BJ (cell line): ENCODE results near the gene ADD2. TPM values are rescaled to one million over a fixed set of nuclear protein-coding genes. Genes with fewer than 3 reads are reported as not detected.

Experiments used
- CTCF ChIA-PET: fragments of 350-600 bp; formaldehyde crosslinking; extraction: SDS; loops from one replicate; lab custom pipeline; 2021; ENCODE audit warnings: antibody characterized with exemption, inconsistent platforms; lab: Yijun Ruan, JAX
- POLR2A ChIA-PET: fragments of 300-600 bp; sonication (Branson Sonifier 250); formaldehyde crosslinking; extraction: SDS; loops from one replicate; lab custom pipeline; 2021; ENCODE audit warnings: antibody characterized with exemption; lab: Charles Lee
- DNase-seq: peaks from one replicate; pipeline ENCODE4 v3.0.0-alpha.2; 2011; ENCODE audit warnings: low read depth
- H3K27me3 ChIP-seq: 2 replicates; pipeline ENCODE4 v1.6.0; 2011; ENCODE audit warnings: low read length; ENCODE audit not compliant: control insufficient read depth, insufficient read depth
- H3K36me3 ChIP-seq: 2 replicates; pipeline ENCODE4 v1.5.1; 2011; ENCODE audit warnings: low read length; ENCODE audit not compliant: control insufficient read depth, insufficient read depth
- H3K4me3 ChIP-seq: 2 replicates; pipeline ENCODE4 v1.5.1; 2011; ENCODE audit warnings: low read depth, mild to moderate bottlenecking, control low read depth, low read length
- polyA plus RNA-seq: library from polyadenylated mRNA; depleted of rRNA; stranded (reverse); fragments of >200 nt; gene quantifications from 2 replicates; pipeline ENCODE4 v1.2.3, GENCODE V29; 2011
- TF ChIP-seq, protein P1 (sequence below): IDR thresholded peaks from 2 replicates; pipeline ENCODE4 v1.5.1; 2011; ENCODE audit warnings: low read depth, mild to moderate bottlenecking, control low read depth, inconsistent platforms, low read length, moderate library complexity; ENCODE audit not compliant: insufficient read depth

ADD2 gene
- polyA plus RNA-seq, 1 experiment, result not detected

DNA sequence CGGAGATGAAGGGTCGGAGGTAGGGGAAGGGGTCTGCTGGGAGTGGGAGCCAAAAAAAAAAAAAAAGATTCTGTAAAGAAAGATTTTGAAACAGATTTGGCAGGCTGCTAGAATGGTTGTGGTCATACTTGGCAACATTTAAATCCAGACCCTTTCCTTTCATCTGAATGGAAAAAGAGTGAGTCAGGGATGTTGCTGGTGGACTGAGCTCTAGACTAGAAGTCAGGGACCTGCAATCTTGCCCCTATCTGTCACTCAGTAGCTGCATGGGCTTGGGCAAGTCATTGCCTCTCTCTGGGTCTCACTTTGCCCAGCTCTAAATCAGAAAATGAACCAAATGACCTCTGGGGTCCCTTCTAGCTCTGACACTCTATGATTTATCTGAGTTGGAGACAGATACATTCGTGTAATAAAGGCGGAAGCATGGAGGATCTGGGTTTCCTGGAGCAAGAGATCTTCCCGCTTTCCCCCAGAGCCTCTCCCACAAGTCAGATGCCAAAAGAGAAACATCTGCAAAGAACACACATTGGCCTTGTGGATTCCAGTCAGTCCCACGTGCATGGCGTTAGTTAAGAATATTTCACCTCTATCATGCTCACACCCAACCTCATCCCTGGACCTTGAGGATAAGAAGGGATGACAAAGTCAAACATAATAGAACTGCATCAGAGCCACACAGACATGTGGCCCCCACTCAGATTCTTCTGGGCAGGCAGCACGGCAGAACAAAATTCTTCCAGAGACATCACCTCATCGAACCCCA is 58.5 kb downstream of the ADD2 start:
- TF ChIP-seq, protein P1, sequence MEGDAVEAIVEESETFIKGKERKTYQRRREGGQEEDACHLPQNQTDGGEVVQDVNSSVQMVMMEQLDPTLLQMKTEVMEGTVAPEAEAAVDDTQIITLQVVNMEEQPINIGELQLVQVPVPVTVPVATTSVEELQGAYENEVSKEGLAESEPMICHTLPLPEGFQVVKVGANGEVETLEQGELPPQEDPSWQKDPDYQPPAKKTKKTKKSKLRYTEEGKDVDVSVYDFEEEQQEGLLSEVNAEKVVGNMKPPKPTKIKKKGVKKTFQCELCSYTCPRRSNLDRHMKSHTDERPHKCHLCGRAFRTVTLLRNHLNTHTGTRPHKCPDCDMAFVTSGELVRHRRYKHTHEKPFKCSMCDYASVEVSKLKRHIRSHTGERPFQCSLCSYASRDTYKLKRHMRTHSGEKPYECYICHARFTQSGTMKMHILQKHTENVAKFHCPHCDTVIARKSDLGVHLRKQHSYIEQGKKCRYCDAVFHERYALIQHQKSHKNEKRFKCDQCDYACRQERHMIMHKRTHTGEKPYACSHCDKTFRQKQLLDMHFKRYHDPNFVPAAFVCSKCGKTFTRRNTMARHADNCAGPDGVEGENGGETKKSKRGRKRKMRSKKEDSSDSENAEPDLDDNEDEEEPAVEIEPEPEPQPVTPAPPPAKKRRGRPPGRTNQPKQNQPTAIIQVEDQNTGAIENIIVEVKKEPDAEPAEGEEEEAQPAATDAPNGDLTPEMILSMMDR, result no peak
- Histone ChIP-seq H3K36me3 (no peaks in the 10 kb centered on the region), H3K27me3 (no peaks in the 10 kb centered on the region; the same call in 1 of the 2 replicates), H3K4me3 (no peak overlapping the region)
- no peak for DNase-seq
- CTCF ChIA-PET, result no interaction called here
- POLR2A ChIA-PET, result no interaction called here

DNA sequence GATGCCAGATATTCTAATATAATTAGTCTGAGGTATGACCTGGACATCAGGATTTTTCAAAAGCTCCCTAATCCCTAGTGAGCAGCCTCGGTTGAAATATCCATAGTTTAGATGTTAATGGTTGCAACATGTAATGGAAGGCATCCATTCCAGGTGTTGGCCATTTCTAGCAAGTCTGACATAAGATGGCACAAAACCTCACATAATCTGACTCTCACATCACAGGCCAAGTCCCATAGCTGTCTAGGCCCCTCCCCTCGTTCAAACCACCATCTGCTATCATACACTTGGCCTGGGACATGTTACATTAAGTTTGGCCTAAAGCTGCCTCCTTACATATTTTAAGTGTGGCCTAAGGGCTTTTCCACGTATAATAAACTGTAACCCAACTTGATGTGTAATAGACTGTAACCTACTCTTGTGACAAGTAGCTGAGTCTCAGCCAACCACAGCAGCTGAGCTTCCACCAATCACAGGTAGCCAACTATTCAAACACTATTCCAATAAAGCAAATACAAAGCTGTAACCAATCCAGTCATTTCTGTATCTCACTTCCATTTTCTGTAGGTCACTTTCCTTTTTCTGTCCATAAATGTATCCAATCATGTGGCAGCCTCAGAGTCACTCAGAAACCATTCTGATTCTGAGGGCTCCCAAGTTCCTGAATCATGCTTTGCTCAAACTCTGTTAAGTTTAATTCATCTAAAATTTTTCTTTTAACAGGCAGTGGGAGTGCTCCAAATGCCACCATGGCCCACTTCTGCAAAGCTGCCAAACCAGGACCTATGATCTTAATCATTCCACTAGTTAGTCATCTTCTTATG is 59.4 kb downstream of the ADD2 start:
- Histone ChIP-seq H3K27me3 (no peaks in the 10 kb centered on the region; the same call in 1 of the 2 replicates), H3K36me3 (no peaks in the 10 kb centered on the region), H3K4me3 (no peak overlapping the region)
- no peak for DNase-seq
- CTCF ChIA-PET, result no interaction called here
- TF ChIP-seq, protein P1, result no peak
- POLR2A ChIA-PET, result no interaction called here

DNA sequence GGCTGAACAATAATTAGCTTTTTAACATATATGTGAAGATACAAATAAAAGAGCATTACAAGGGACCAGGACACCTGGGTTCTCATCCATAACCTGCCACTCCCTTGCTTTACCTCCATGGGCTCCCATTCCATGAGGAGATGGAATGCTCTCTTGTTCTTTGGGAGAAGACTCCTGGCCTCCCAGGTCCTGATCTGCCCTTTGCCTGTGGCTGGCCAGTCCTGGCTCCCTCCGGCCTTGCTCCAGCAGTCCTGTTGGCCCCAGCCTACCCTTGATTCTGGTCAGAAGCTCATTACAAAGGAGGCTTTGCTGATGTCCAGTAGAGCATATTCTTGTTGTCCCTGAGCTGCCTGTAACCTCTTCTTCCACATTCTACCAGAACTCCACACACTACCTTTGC is 60.3 kb downstream of the ADD2 start:
- Histone ChIP-seq H3K27me3 (no peaks in the 10 kb centered on the region; the same call in 1 of the 2 replicates), H3K36me3 (no peaks in the 10 kb centered on the region), H3K4me3 (no peak overlapping the region)
- POLR2A ChIA-PET, result no interaction called here
- CTCF ChIA-PET, result no interaction called here
- TF ChIP-seq, protein P1, result no peak
- no peak for DNase-seq

DNA sequence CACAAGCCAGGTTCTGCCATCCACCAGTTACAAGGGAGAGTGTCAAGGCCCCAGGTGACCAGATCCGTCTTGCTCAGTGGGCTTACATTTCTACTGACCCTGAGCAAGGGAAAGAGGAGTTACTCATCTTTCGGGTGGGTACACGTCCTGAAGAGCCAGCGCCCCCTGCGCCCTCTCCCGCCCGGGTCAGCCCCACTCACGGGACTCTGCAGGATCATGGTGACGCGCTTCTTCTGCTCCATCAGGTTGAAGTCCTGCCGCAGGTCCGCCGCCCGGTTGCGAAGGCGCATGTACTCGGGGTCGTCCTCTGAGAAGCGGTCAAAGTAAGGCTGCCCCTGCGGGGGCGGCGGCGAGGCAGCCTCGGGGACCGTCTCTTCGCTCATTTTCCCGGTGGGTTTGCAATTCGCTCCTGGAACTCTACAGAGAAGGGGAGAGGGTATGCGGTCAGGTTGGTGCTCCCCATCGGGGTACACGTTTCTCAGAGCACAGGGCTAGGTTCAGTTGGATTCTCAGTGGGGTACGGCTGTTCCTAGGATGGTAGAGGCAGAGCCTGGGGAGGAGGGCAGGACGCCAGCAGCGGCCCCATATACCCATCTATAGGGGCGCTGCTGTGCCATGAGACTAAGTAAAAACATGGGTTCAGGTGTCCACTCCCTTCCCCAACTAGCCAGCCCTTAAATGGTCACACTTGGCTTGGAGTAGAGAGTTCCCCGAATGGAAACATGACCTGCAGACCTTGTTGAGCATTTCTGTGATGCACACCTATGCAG is 61.8 kb downstream of the ADD2 start:
- CTCF ChIA-PET, result no interaction called here
- POLR2A ChIA-PET, result no interaction called here

More for the DNA sequence above, 61.8 kb downstream of the ADD2 start:
- DNase-seq, result no peak
- no peak overlapping the region for H3K4me3 ChIP-seq
- no peaks in the 10 kb centered on the region for H3K36me3 ChIP-seq
- TF ChIP-seq, protein P1, result no peak
- H3K27me3 ChIP-seq, result no peaks in the 10 kb centered on the region
